ENCODE data around the gene LRRC32.
"Not testable (repeated sequence)": the region's sequence is repeated elsewhere in the genome, so short reads cannot be mapped to it uniquely, and the experiment has no call there.

LRRC32 gene

DNA sequence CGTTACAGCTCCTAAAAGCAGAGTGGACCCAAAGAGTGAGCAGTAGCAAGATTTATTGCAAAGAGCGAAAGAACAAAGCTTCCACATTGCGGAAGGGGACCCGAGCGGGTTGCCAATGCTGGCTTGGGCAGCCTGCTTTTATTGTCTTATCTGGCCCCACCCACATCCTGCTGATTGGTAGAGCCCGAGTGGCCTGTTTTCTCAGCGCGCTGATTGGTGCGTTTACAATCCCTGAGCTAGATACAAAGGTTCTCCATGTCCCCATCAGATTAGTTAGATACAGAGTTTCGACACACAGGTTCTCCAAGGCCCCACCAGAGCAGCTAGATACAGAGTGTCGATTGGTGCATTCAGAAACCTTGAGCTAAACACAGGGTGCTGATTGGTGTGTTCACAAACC is 62.3 kb downstream of the LRRC32 start:
- not testable (repeated sequence) for H3K4me3 ChIP-seq (ENCODE audit: low read depth, low read length); H3K27ac ChIP-seq (ENCODE audit: low read depth, low read length); H3K9ac ChIP-seq (ENCODE audit: low read depth, low read length)

More for the DNA sequence above, 62.3 kb downstream of the LRRC32 start:
- not testable (repeated sequence) for H3K9me3 ChIP-seq (ENCODE audit: control insufficient read depth, insufficient read depth, low read length); H3K27me3 ChIP-seq (ENCODE audit: control insufficient read depth, insufficient read depth, low read length); H3K4me1 ChIP-seq (ENCODE audit: control insufficient read depth, insufficient read depth, low read length); H3K36me3 ChIP-seq (ENCODE audit: control insufficient read depth, insufficient read depth, low read length)

Data from HUES48 (cell line).